HL-60 (cell line): ENCODE data around the gene FCHSD2.

Source experiments
- DNase-seq, 2 experiments: peaks; one replicate each; pipeline ENCODE4 v3.0.0-alpha.2; 2010 to 2020; ENCODE audit warnings: low read depth in 1 of 2, low spot score in 1 of 2
- H3K27ac ChIP-seq: fragments of 250-450 bp; sonication (Bioruptor Pico); replicated peaks from 2 replicates; pipeline ENCODE4 v1.5.1; 2020; ENCODE audit warnings: mild to moderate bottlenecking, moderate library complexity
- H3K27me3 ChIP-seq: fragments of 250-450 bp; sonication (Bioruptor Pico); 2 replicates; pipeline ENCODE4 v1.5.1; 2021; ENCODE audit warnings: mild to moderate bottlenecking, moderate library complexity; ENCODE audit not compliant: insufficient read depth, poor library complexity, severe bottlenecking
- H3K4me3 ChIP-seq: replicated peaks from 2 replicates; pipeline ENCODE4 v1.5.1; 2011; ENCODE audit warnings: mild to moderate bottlenecking, control low read depth, low read length; ENCODE audit not compliant: insufficient read depth
- GABPA ChIP-seq: IDR thresholded peaks from 2 replicates; pipeline ENCODE4 v1.6.1; 2012; ENCODE audit warnings: low read depth
- POLR2AphosphoS5 ChIP-seq: IDR thresholded peaks from 2 replicates; pipeline ENCODE4 v1.6.1; 2012; ENCODE audit warnings: low read depth
- SPI1 ChIP-seq: IDR thresholded peaks from 2 replicates; pipeline ENCODE4 v1.6.1; 2012; ENCODE audit warnings: low read depth, mild to moderate bottlenecking, borderline replicate concordance
- TF ChIP-seq, protein P1 (sequence below): IDR thresholded peaks from one replicate; pipeline ENCODE4 v1.5.1; 2011; ENCODE audit warnings: low read length, control low read depth, inconsistent platforms; ENCODE audit not compliant: insufficient read depth
- TF ChIP-seq, protein P2 (sequence below): IDR thresholded peaks from 2 replicates; pipeline ENCODE4 v1.6.1; 2012; ENCODE audit warnings: low read depth; ENCODE audit not compliant: insufficient replicate concordance

FCHSD2 gene

DNA sequence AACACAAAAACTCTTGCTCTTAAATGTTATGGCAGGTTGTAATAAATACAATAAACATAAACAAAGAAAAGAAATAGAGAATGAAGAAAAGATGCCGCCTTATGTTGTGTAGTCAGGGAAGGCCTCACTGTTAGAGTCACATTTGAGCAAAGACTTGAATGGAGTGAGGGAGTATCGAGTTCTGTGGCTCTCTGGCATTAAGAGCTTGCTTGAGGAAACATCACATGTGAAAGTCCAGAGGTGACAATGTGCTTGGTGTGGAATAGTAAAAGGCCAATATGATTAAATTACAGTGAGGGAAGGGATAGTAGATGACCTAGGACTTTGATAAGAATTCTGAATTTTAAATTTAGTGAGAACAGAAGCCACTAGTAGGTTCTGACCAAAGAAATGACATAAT lies 188.5 kb downstream of the FCHSD2 start:
- no peak for DNase-seq
- no peak overlapping the region for H3K27ac ChIP-seq
- TF ChIP-seq POLR2AphosphoS5 (no peak), GABPA (no peak), SPI1 (no peak)
- TF ChIP-seq, protein P1, sequence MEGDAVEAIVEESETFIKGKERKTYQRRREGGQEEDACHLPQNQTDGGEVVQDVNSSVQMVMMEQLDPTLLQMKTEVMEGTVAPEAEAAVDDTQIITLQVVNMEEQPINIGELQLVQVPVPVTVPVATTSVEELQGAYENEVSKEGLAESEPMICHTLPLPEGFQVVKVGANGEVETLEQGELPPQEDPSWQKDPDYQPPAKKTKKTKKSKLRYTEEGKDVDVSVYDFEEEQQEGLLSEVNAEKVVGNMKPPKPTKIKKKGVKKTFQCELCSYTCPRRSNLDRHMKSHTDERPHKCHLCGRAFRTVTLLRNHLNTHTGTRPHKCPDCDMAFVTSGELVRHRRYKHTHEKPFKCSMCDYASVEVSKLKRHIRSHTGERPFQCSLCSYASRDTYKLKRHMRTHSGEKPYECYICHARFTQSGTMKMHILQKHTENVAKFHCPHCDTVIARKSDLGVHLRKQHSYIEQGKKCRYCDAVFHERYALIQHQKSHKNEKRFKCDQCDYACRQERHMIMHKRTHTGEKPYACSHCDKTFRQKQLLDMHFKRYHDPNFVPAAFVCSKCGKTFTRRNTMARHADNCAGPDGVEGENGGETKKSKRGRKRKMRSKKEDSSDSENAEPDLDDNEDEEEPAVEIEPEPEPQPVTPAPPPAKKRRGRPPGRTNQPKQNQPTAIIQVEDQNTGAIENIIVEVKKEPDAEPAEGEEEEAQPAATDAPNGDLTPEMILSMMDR = no peak
- TF ChIP-seq, protein P2, sequence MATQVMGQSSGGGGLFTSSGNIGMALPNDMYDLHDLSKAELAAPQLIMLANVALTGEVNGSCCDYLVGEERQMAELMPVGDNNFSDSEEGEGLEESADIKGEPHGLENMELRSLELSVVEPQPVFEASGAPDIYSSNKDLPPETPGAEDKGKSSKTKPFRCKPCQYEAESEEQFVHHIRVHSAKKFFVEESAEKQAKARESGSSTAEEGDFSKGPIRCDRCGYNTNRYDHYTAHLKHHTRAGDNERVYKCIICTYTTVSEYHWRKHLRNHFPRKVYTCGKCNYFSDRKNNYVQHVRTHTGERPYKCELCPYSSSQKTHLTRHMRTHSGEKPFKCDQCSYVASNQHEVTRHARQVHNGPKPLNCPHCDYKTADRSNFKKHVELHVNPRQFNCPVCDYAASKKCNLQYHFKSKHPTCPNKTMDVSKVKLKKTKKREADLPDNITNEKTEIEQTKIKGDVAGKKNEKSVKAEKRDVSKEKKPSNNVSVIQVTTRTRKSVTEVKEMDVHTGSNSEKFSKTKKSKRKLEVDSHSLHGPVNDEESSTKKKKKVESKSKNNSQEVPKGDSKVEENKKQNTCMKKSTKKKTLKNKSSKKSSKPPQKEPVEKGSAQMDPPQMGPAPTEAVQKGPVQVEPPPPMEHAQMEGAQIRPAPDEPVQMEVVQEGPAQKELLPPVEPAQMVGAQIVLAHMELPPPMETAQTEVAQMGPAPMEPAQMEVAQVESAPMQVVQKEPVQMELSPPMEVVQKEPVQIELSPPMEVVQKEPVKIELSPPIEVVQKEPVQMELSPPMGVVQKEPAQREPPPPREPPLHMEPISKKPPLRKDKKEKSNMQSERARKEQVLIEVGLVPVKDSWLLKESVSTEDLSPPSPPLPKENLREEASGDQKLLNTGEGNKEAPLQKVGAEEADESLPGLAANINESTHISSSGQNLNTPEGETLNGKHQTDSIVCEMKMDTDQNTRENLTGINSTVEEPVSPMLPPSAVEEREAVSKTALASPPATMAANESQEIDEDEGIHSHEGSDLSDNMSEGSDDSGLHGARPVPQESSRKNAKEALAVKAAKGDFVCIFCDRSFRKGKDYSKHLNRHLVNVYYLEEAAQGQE = no peak

DNA sequence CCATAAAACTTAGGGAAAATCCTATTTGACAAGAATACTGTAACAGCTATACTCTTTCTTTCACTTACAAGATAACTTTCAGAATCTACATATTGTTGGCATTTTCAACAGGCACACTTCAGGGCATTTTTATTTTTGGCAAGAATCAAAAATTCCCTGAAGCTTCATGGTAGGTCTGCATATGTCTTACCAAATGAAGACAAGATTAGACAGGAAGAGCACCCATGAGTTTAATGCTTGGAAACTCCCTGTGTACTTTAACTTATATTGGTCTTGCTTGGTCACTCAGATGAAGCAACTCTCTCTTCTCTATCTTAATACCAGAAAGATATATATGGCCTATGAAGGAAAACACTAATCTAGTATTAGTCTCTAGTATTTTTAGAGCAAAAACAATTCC lies 190.2 kb downstream of the FCHSD2 start:
- DNase-seq = no peak
- peak overlapping the region; percentile 53 for H3K27ac ChIP-seq

More for the DNA sequence above, 188.5 kb downstream of the FCHSD2 start:
- Histone ChIP-seq H3K4me3 (no peak overlapping the region), H3K27me3 (no peaks in the 10 kb centered on the region)

DNA sequence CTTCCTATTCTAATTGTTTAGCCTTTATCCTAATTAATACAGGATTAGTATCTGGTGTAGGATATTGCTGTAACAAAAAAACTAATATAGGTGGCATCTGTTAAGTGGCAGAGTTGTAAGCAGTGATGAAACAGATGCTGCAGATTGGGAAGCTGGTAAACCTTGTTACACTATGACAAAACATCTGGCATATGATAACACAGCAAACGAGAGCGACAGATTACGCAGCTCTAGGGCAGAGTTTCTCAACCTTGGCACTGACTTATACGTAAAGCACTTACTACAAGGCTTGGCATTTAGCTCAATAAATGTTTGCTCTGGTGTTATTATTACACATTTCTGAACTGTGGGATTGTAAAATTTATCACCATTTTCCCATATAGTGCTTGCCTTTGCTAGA lies 190.9 kb downstream of the FCHSD2 start:
- H3K27ac ChIP-seq = peak overlapping the region; percentile 53
- DNase-seq = peak; percentile 86 to 87
- H3K27me3 ChIP-seq = no peaks in the 10 kb centered on the region
- H3K4me3 ChIP-seq = no peak overlapping the region
- TF ChIP-seq GABPA (no peak), POLR2AphosphoS5 (no peak), SPI1 (no peak)
- TF ChIP-seq, protein P1 = no peak
- TF ChIP-seq, protein P2 = no peak

More for the DNA sequence above, 190.2 kb downstream of the FCHSD2 start:
- TF ChIP-seq GABPA = no peak
- TF ChIP-seq, protein P1 = no peak
- no peak overlapping the region for H3K4me3 ChIP-seq
- no peaks in the 10 kb centered on the region for H3K27me3 ChIP-seq

DNA sequence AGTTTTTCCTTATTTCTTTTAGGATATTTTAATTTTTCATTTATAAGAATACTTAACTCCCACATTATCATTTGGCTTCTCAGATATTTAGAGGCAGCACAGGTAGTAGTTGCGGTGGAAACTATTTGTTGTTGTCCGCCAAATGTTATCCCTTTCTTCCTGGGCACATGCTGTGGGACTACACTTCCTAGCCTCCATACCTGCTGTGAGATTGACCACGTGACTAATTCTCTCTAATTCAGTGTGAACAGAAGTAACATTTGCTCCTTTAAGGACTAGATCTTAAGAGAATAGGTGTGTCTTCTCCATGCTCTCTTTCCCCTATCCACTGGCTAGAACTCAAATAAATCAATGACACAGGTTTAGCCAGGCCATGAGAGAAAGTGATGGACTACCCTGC lies 191.4 kb downstream of the FCHSD2 start:
- TF ChIP-seq SPI1 = no peak
- TF ChIP-seq, protein P1 = no peak
- no peaks in the 10 kb centered on the region for H3K27me3 ChIP-seq
- no peak for DNase-seq

More for the DNA sequence above, 191.4 kb downstream of the FCHSD2 start:
- H3K4me3 ChIP-seq = no peak overlapping the region
- peak overlapping the region; percentile 53 for H3K27ac ChIP-seq
